Measurements from ENCODE around the gene PIGH. TPM values are rescaled to one million over a fixed set of nuclear protein-coding genes. Genes with fewer than 3 reads are reported as not detected.
A peak's percentile ranks its signal among the peaks of the same experiment; 100 is the strongest.

Gene PIGH
- total and polyA plus RNA-seq, 10 of the 15 experiments (the other 5 are each of a cell fraction or from before 2014, with no cell fraction given), result 15.5 to 46.6 (median 22.3) TPM

- TF ChIP-seq E4F1 (IDR thresholded peaks at IDR 0.05; ENCODE audit: borderline replicate concordance, partially characterized antibody), result no peak
- no peak for TF ChIP-seq PAX5 (IDR thresholded peaks at IDR 0.05; ENCODE audit: borderline replicate concordance, low read depth, low read length)
Measured at GRCh38 chr14:67589204-67589770, 10.8 kb downstream of the PIGH start (continued).

GRCh38 chr14:67586369-67586768 is 13.7 kb downstream of the PIGH start:
- BruUV-seq (replicated peaks), result no TSS peak
- FAIRE-seq (no peak), DNase-seq (ENCODE audit: low read depth, low spot score) (no peak), ATAC-seq (no peak)
- ChIA-PET CTCF (interaction anchor here (0.5 to 27.6 kb wide), 13 partner anchors 12 to 251 kb away, joined by 3 to 583 read pairs (median 4); partner anchors contain the start of genes PIGH and RDH12), POLR2A (interaction anchor here (1.3 kb wide), 1 partner anchor 82 kb away, joined by 4 read pairs; no protein-coding TSS in a partner anchor), SMC1A (ENCODE audit: uncharacterized antibody, unreplicated experiment) (interaction anchor here (0.7 to 12.1 kb wide), 13 partner anchors 10 to 121 kb away, joined by 3 to 206 read pairs (median 4); partner anchors contain the start of genes ARG2, PIGH and RDH12), RAD21 (ENCODE audit: unreplicated experiment) (interaction anchor here (0.7 to 11.1 kb wide), 9 partner anchors 10 to 252 kb away, joined by 3 to 153 read pairs (median 4); partner anchors contain the start of gene RDH12)
- TF ChIP-seq ZNF592 (IDR thresholded peaks at IDR 0.05), result no peak
- TF ChIP-seq RUNX3 (IDR thresholded peaks at IDR 0.05; ENCODE audit: low read length), result peak; percentile 42; the same call in 1 of the 2 replicates
- H3K36me3 ChIP-seq (ENCODE audit: control insufficient read depth in 2 of 2, insufficient read depth in 2 of 2, low read length in 1 of 2), result peaks cover 0 to 10% of the 10 kb centered on the region in 2 experiments; a peak in 3 of 4 replicates
- no peak overlapping the region for H3K4me3 ChIP-seq
- H3K27ac ChIP-seq (ENCODE audit: control insufficient read depth, insufficient read depth), result no peak overlapping the region
- no peak overlapping the region for H2AFZ ChIP-seq (ENCODE audit: control insufficient read depth, low read depth, low read length)
- intact Hi-C loops (cut with micrococcal nuclease; ENCODE audit: unreplicated experiment) (no loop called here), in situ Hi-C loops (cut with MboI) (loop anchor here (10.0 kb wide), 1 partner anchor 118 kb away; the partner anchor contains the start of gene RDH12)
- H4K20me1 ChIP-seq (ENCODE audit: control insufficient read depth, insufficient read depth), result no peaks in the 10 kb centered on the region
- H3K27me3 ChIP-seq (replicated peaks in 1 of 2; ENCODE audit: control insufficient read depth in 2 of 2, insufficient read depth in 2 of 2, low read length in 1 of 2), result no peaks in the 10 kb centered on the region
- no peaks in the 10 kb centered on the region for H3K9me3 ChIP-seq (replicated peaks; ENCODE audit: control insufficient read depth, insufficient read depth, low read length)
- H3K4me1 ChIP-seq (ENCODE audit: control insufficient read depth, insufficient read depth, low read length), result no peaks in the 10 kb centered on the region
- 84% methylated on average over 4 of the region's 4 CpGs for WGBS (ENCODE audit: insufficient coverage, insufficient replicate concordance, low lambda C conversion rate, missing lambda C conversion rate)
- H3K4me2 ChIP-seq (ENCODE audit: control insufficient read depth, insufficient read depth), result no peak overlapping the region
- H3K9ac ChIP-seq (ENCODE audit: control insufficient read depth, insufficient read depth, low read length), result no peak overlapping the region
- H3K79me2 ChIP-seq (ENCODE audit: control insufficient read depth, insufficient read depth, low read length), result no peaks in the 10 kb centered on the region
